Measurements from ENCODE around the gene KAT6B. TPM values are rescaled to one million over a fixed set of nuclear protein-coding genes. Genes with fewer than 3 reads are reported as not detected.
A peak's percentile ranks its signal among the peaks of the same experiment; 100 is the strongest.

The KAT6B gene
- total and polyA plus RNA-seq, 2 of the 8 experiments (the other 6 are each of a cell fraction or from before 2014, with no cell fraction given), result 7.3 to 30.8 TPM

GRCh38 chr10:74917481-74918077, 91.2 kb downstream of the KAT6B start:
- Histone ChIP-seq H2BK12ac (ENCODE audit: low read depth, low read length) (no peak overlapping the region), H2BK120ac (replicated peaks; ENCODE audit: low read depth, low read length) (no peak overlapping the region), H3K4ac (replicated peaks; ENCODE audit: insufficient read length, low read depth, low read length) (no peak overlapping the region), H4K5ac (ENCODE audit: insufficient read length, low read depth, low read length) (no peak overlapping the region), H2BK5ac (ENCODE audit: low read depth, low read length) (no peak overlapping the region), H2BK15ac (ENCODE audit: low read length) (no peak overlapping the region), H3K14ac (ENCODE audit: insufficient read length) (no peak overlapping the region), H2AK5ac (ENCODE audit: low read depth, low read length) (no peak overlapping the region), H3K18ac (ENCODE audit: extremely low read depth, low read length) (no peak overlapping the region), H3K4me2 (ENCODE audit: insufficient read depth in 1 of 2, low read depth in 2 of 2, low read length in 2 of 2) (no peak overlapping the region), H4K91ac (replicated peaks; ENCODE audit: insufficient read length, low read length) (no peak overlapping the region), H3K9ac (replicated peaks in 1 of 4; ENCODE audit: extremely low read depth in 1 of 4, low read depth in 3 of 4, low read length in 3 of 4) (no peak overlapping the region), H3K4me3 (ENCODE audit: extremely low read depth in 1 of 4, insufficient read depth in 2 of 4, low read depth in 3 of 4, low read length in 4 of 4) (no peak overlapping the region), H3K4me1 (replicated peaks in 1 of 4; ENCODE audit: control insufficient read depth in 3 of 4, insufficient read depth in 4 of 4, low read length in 3 of 4) (peaks cover 0 to 7% (median 2%) of the 10 kb centered on the region in 4 experiments; a peak in 3 of 7 replicates), H2AFZ (ENCODE audit: low read length) (no peak overlapping the region), H3K23ac (ENCODE audit: insufficient read length) (no peak overlapping the region), H2BK20ac (ENCODE audit: low read length) (no peak overlapping the region), H3K56ac (replicated peaks; ENCODE audit: insufficient read length, low read depth, low read length) (no peak overlapping the region), H4K8ac (ENCODE audit: extremely low read depth, insufficient read depth, low read length) (no peak overlapping the region), H3K79me2 (ENCODE audit: control insufficient read depth in 1 of 2, insufficient read depth in 2 of 2, low read length in 2 of 2) (peaks cover 3 to 36% of the 10 kb centered on the region in 2 experiments; a peak in 3 of 4 replicates), H3K36me3 (ENCODE audit: control insufficient read depth in 2 of 4, insufficient read depth in 4 of 4, low read length in 3 of 4) (no peaks in the 10 kb centered on the region), H3K27me3 (replicated peaks in 1 of 4; ENCODE audit: control insufficient read depth in 3 of 4, extremely low read depth in 1 of 4, insufficient read depth in 3 of 4, low read length in 3 of 4) (no peaks in the 10 kb centered on the region), H3K27ac (ENCODE audit: low read depth, low read length) (no peak overlapping the region), H3K79me1 (ENCODE audit: low read depth, low read length) (peaks cover 2% of the 10 kb centered on the region), H3K23me2 (ENCODE audit: low read depth, low read length) (no peaks in the 10 kb centered on the region), H3K9me3 (ENCODE audit: insufficient read depth in 2 of 2, low read depth in 1 of 2, low read length in 1 of 2) (peaks cover 2 to 4% of the 10 kb centered on the region in 2 experiments; a peak in 3 of 4 replicates), H4K20me1 (replicated peaks in 1 of 2; ENCODE audit: control insufficient read depth in 1 of 2, insufficient read depth in 2 of 2, low read length in 2 of 2) (peaks cover 0 to 4% of the 10 kb centered on the region in 2 experiments)
- DNase-seq (ENCODE audit: low read depth in 1 of 2, low spot score in 2 of 2) (no peak), FAIRE-seq (no peak)
- CTCF ChIA-PET (ENCODE audit: partially characterized antibody), result no interaction called here
- POLR2A ChIA-PET (ENCODE audit: partially characterized antibody), result no interaction called here
- TF ChIP-seq BACH1 (IDR thresholded peaks at IDR 0.05; ENCODE audit: low read length), result peak; percentile 97
- TF ChIP-seq TAF7 (optimal IDR thresholded peaks at IDR 0.05; ENCODE audit: borderline replicate concordance, low read depth, low read length), result no peak
- no peak for TF ChIP-seq TCF12 (IDR thresholded peaks at IDR 0.05; ENCODE audit: low read depth, low read length)
- no peak for TF ChIP-seq EZH2 (IDR thresholded peaks at IDR 0.05; ENCODE audit: low read depth, low read length, severe bottlenecking)
- TF ChIP-seq SP4 (IDR thresholded peaks at IDR 0.05; ENCODE audit: low read length), result no peak
- TF ChIP-seq MAFK (IDR thresholded peaks at IDR 0.05; ENCODE audit: low read depth, low read length), result peak; percentile 87

All from H1 (cell line).